Mesendoderm (in vitro differentiated cells): Measurements from ENCODE around the gene ZDHHC17.

Experiments used
- DNase-seq: peaks from one replicate; pipeline ENCODE4 v3.0.0; 2013
- H2AK5ac ChIP-seq: 2 replicates; pipeline ENCODE4 v1.6.1; 2013; ENCODE audit warnings: low read length, inconsistent platforms
- H2BK120ac ChIP-seq: 2 replicates; pipeline ENCODE4 v1.6.1; 2013; ENCODE audit warnings: low read depth, mild to moderate bottlenecking, low read length, moderate library complexity, mixed read lengths
- H2BK15ac ChIP-seq: replicated peaks from 2 replicates; pipeline ENCODE4 v1.6.1; 2013; ENCODE audit warnings: low read depth, mild to moderate bottlenecking, moderate library complexity
- H2BK5ac ChIP-seq: 2 replicates; pipeline ENCODE4 v1.6.1; 2013; ENCODE audit warnings: low read length, inconsistent platforms
- H3K18ac ChIP-seq: 2 replicates; pipeline ENCODE4 v1.6.1; 2013; ENCODE audit warnings: mild to moderate bottlenecking, low read length, mixed read lengths
- H3K23ac ChIP-seq: one replicate; pipeline ENCODE4 v1.6.1; 2013; ENCODE audit warnings: low read length
- H3K27ac ChIP-seq: 2 replicates; pipeline ENCODE4 v1.5.1; 2013; ENCODE audit warnings: low read depth, mild to moderate bottlenecking, inconsistent platforms, low read length, moderate library complexity
- H3K27me3 ChIP-seq: 2 replicates; pipeline ENCODE4 v1.6.1; 2013; ENCODE audit warnings: low read length, control low read depth, mild to moderate bottlenecking, inconsistent platforms; ENCODE audit not compliant: insufficient read depth, poor library complexity
- H3K36me3 ChIP-seq: 2 replicates; pipeline ENCODE4 v1.6.1; 2013; ENCODE audit warnings: low read length, inconsistent platforms; ENCODE audit not compliant: control insufficient read depth, insufficient read depth
- H3K4ac ChIP-seq: one replicate; pipeline ENCODE4 v1.6.1; 2013; ENCODE audit warnings: low read depth, mild to moderate bottlenecking, low read length, moderate library complexity
- H3K4me1 ChIP-seq: 2 replicates; pipeline ENCODE4 v1.6.1; 2013; ENCODE audit warnings: low read depth, low read length, inconsistent platforms; ENCODE audit not compliant: control insufficient read depth
- H3K4me2 ChIP-seq: 2 replicates; pipeline ENCODE4 v1.6.1; 2013; ENCODE audit warnings: low read length
- H3K4me3 ChIP-seq: 2 replicates; pipeline ENCODE4 v1.5.1; 2013; ENCODE audit warnings: mild to moderate bottlenecking, low read length
- H3K56ac ChIP-seq: one replicate; pipeline ENCODE4 v1.6.1; 2013; ENCODE audit warnings: low read length
- H3K79me1 ChIP-seq: 2 replicates; pipeline ENCODE4 v1.6.1; 2013; ENCODE audit warnings: low read length, inconsistent platforms
- H3K79me2 ChIP-seq: 2 replicates; pipeline ENCODE4 v1.6.1; 2013; ENCODE audit warnings: mild to moderate bottlenecking, low read length; ENCODE audit not compliant: control insufficient read depth, insufficient read depth
- H3K9ac ChIP-seq: 2 replicates; pipeline ENCODE4 v1.6.1; 2013; ENCODE audit warnings: low read length, inconsistent platforms
- H4K5ac ChIP-seq: one replicate; pipeline ENCODE4 v1.6.1; 2013; ENCODE audit warnings: low read length
- H4K8ac ChIP-seq: one replicate; pipeline ENCODE4 v1.6.1; 2013; ENCODE audit warnings: low read depth, mild to moderate bottlenecking, control low read depth, low read length, moderate library complexity
- WGBS: extraction: QIAGEN DNeasy Blood & Tissue Kit; methylation state at CpG from one replicate; pipeline ENCODE4 v1.1.7; 2013; ENCODE audit warnings: low lambda C conversion rate, missing lambda C conversion rate; ENCODE audit not compliant: insufficient coverage; ENCODE audit errors: extremely low coverage; 5-methylcytosine and 5-hydroxymethylcytosine counted together

The ZDHHC17 gene

GRCh38 chr12:76755829-76756379 lies 8.0 kb upstream of the ZDHHC17 start:
- no peak overlapping the region for H3K56ac ChIP-seq
- no peaks in the 10 kb centered on the region for H3K79me2 ChIP-seq
- H2BK5ac ChIP-seq, result no peak overlapping the region
- H4K8ac ChIP-seq, result no peak overlapping the region
- H2BK15ac ChIP-seq, result no peak overlapping the region
- no peak overlapping the region for H2BK120ac ChIP-seq
- H3K23ac ChIP-seq, result no peak overlapping the region
- no peak overlapping the region for H3K4me2 ChIP-seq
- no peak overlapping the region for H3K18ac ChIP-seq
- H3K4me3 ChIP-seq, result no peak overlapping the region
- H3K4ac ChIP-seq, result no peak overlapping the region
- H3K9ac ChIP-seq, result no peak overlapping the region
- no peaks in the 10 kb centered on the region for H3K36me3 ChIP-seq
- no peaks in the 10 kb centered on the region for H3K79me1 ChIP-seq
- no peaks in the 10 kb centered on the region for H3K4me1 ChIP-seq
- no CpG with 5 or more reads among the region's 9 CpGs for WGBS
- no peaks in the 10 kb centered on the region for H3K27me3 ChIP-seq
- DNase-seq, result peak; percentile 36
- no peak overlapping the region for H4K5ac ChIP-seq
- H2AK5ac ChIP-seq, result no peak overlapping the region
- H3K27ac ChIP-seq, result no peak overlapping the region

DNA sequence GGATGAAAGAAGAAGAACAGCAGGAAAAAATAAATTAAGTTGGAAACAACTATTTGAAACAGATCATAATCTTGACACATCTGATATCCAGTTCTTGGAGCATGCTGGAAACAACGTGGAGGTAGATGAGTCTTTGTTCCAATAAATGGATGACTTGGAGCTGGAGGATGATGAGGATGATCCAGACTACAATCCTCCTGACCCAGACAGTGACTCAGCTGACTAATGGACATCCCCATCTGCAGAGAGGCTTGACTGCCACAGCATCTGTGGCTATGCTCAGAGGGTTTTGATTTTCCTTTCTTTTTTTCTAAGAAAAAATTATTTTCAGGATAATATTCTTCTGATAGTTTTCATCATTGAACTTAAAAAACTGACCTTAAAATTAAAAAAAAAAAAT lies 6.2 kb upstream of the ZDHHC17 start:
- Histone ChIP-seq H3K9ac (no peak overlapping the region), H3K4me1 (peaks cover 4% of the 10 kb centered on the region), H3K4me3 (no peak overlapping the region), H3K4me2 (no peak overlapping the region), H3K23ac (no peak overlapping the region), H3K27me3 (no peaks in the 10 kb centered on the region), H3K18ac (no peak overlapping the region), H3K79me1 (no peaks in the 10 kb centered on the region), H2BK120ac (no peak overlapping the region), H4K5ac (no peak overlapping the region), H2BK5ac (no peak overlapping the region), H2AK5ac (no peak overlapping the region), H3K36me3 (no peaks in the 10 kb centered on the region), H3K56ac (no peak overlapping the region), H4K8ac (no peak overlapping the region), H3K79me2 (no peaks in the 10 kb centered on the region), H3K4ac (no peak overlapping the region), H3K27ac (no peak overlapping the region), H2BK15ac (no peak overlapping the region)
- DNase-seq, result no peak
- WGBS, result no CpG with 5 or more reads among the region's 1 CpG

GRCh38 chr12:76762601-76762980 lies 1.3 kb upstream of the ZDHHC17 start:
- peak overlapping the region; percentile 28 for H3K4me2 ChIP-seq
- peak; percentile 96 for DNase-seq
- H3K4me3 ChIP-seq, result no peak overlapping the region

GRCh38 chr12:76764856-76765255 lies 941 bp downstream of the ZDHHC17 start:
- Histone ChIP-seq H3K79me2 (peaks cover 35% of the 10 kb centered on the region), H3K9ac (peak overlapping the region; percentile 98), H4K5ac (no peak overlapping the region), H2BK15ac (no peak overlapping the region), H4K8ac (no peak overlapping the region), H3K4me2 (peak overlapping the region; percentile 84), H2BK120ac (no peak overlapping the region), H3K56ac (peak overlapping the region; percentile 100), H3K18ac (no peak overlapping the region), H3K23ac (no peak overlapping the region), H3K4me3 (peak overlapping the region; percentile 87), H3K4me1 (peaks cover 12% of the 10 kb centered on the region), H3K79me1 (peaks cover 3% of the 10 kb centered on the region), H3K27me3 (no peaks in the 10 kb centered on the region), H3K27ac (peak overlapping the region; percentile 98), H2BK5ac (no peak overlapping the region), H2AK5ac (no peak overlapping the region), H3K4ac (peak overlapping the region; percentile 58), H3K36me3 (no peaks in the 10 kb centered on the region)
- WGBS, result no CpG with 5 or more reads among the region's 9 CpGs
- no peak for DNase-seq

More at GRCh38 chr12:76762601-76762980, 1.3 kb upstream of the ZDHHC17 start:
- Histone ChIP-seq H3K36me3 (no peaks in the 10 kb centered on the region), H3K27me3 (no peaks in the 10 kb centered on the region), H3K4ac (no peak overlapping the region), H3K18ac (peak overlapping the region; percentile 22), H4K8ac (no peak overlapping the region), H2BK15ac (no peak overlapping the region), H2AK5ac (no peak overlapping the region), H4K5ac (no peak overlapping the region), H3K9ac (peak overlapping the region; percentile 68), H3K79me2 (peaks cover 26% of the 10 kb centered on the region), H3K79me1 (peaks cover 3% of the 10 kb centered on the region), H3K27ac (peak overlapping the region; percentile 65), H3K4me1 (peaks cover 12% of the 10 kb centered on the region), H2BK5ac (no peak overlapping the region), H2BK120ac (no peak overlapping the region), H3K23ac (no peak overlapping the region), H3K56ac (peak overlapping the region; percentile 76)
- WGBS, result no CpG with 5 or more reads among the region's 8 CpGs

- Histone ChIP-seq H3K79me1 (peaks cover 3% of the 10 kb centered on the region), H3K79me2 (peaks cover 41% of the 10 kb centered on the region), H3K4me2 (no peak overlapping the region), H3K4me1 (peaks cover 12% of the 10 kb centered on the region), H4K5ac (no peak overlapping the region), H3K27me3 (no peaks in the 10 kb centered on the region), H3K4me3 (no peak overlapping the region), H3K4ac (no peak overlapping the region), H3K9ac (no peak overlapping the region), H2BK5ac (no peak overlapping the region), H2BK15ac (no peak overlapping the region), H3K23ac (no peak overlapping the region), H2AK5ac (no peak overlapping the region), H4K8ac (no peak overlapping the region), H3K27ac (no peak overlapping the region), H3K18ac (no peak overlapping the region), H2BK120ac (no peak overlapping the region), H3K36me3 (no peaks in the 10 kb centered on the region), H3K56ac (no peak overlapping the region)
- no peak for DNase-seq
- WGBS, result no CpG with 5 or more reads among the region's 6 CpGs
These were observed 1.7 kb downstream of the ZDHHC17 start for GRCh38 chr12:76765598-76765997.

DNA sequence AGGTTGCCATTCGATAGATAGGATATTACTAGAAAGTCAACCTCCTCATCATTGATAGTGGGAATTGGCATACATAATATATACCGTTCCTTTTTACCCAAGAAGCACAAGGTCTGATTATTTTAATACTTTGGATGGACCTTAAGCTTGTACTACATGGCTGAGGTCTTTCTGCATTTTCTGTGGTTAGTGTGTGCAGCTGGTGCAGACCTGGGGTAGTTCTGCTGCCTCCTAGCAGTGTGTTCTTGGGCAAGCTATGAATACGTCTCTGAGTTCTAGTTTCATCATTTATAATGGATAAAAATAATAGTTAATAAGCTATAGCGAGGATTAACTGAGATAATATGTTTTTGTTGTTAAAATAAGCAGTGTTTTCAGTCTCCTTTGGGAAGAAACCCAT lies 2.2 kb downstream of the ZDHHC17 start:
- Histone ChIP-seq H2BK5ac (no peak overlapping the region), H3K4me3 (no peak overlapping the region), H2BK120ac (no peak overlapping the region), H3K9ac (no peak overlapping the region), H3K23ac (no peak overlapping the region), H3K4me1 (peaks cover 12% of the 10 kb centered on the region), H3K4ac (no peak overlapping the region), H2AK5ac (no peak overlapping the region), H2BK15ac (no peak overlapping the region), H3K56ac (no peak overlapping the region), H3K36me3 (no peaks in the 10 kb centered on the region), H4K8ac (no peak overlapping the region), H3K18ac (no peak overlapping the region), H4K5ac (no peak overlapping the region), H3K27me3 (no peaks in the 10 kb centered on the region), H3K79me1 (peaks cover 3% of the 10 kb centered on the region), H3K79me2 (peaks cover 41% of the 10 kb centered on the region), H3K4me2 (no peak overlapping the region), H3K27ac (no peak overlapping the region)
- DNase-seq, result no peak
- WGBS, result 100% methylated on average over 1 of the region's 4 CpGs
